Measurements from ENCODE around the gene KRTAP3-3.
"Not testable (repeated sequence)": the region's sequence is repeated elsewhere in the genome, so short reads cannot be mapped to it uniquely, and the experiment has no call there.

KRTAP3-3 gene

GRCh38 chr17:41003926-41004325 lies 10.0 kb upstream of the KRTAP3-3 start:
- peak; percentile 41 for DNase-seq

- DNase-seq = no peak
Observed at GRCh38 chr17:41002814-41003213, 8.8 kb upstream of the KRTAP3-3 start.

GRCh38 chr17:41001795-41002194 lies 7.8 kb upstream of the KRTAP3-3 start:
- DNase-seq = no peak

- DNase-seq = not testable (repeated sequence)
Observed at GRCh38 chr17:40999563-40999962, 5.6 kb upstream of the KRTAP3-3 start, which contains the start of gene KRTAP3-2. Gene KRTAP3-2 (minus strand): TSS chr17:40999906. CDS start chr17:40999853, 53 bp downstream.

- DNase-seq = no peak
Observed at GRCh38 chr17:40997361-40997760, 3.4 kb upstream of the KRTAP3-3 start.

GRCh38 chr17:40996829-40997228 lies 2.9 kb upstream of the KRTAP3-3 start:
- no peak for DNase-seq

GRCh38 chr17:40995116-40995515 lies 1.2 kb upstream of the KRTAP3-3 start:
- no peak for DNase-seq

GRCh38 chr17:40993084-40993483 lies 880 bp downstream of the KRTAP3-3 start:
- DNase-seq = no peak

- no peak for DNase-seq
Observed at GRCh38 chr17:40992666-40993065, 1.3 kb downstream of the KRTAP3-3 start.

- no peak for DNase-seq
Observed at GRCh38 chr17:40986920-40987319, 7.0 kb downstream of the KRTAP3-3 start.

GRCh38 chr17:40984226-40984625 lies 9.7 kb downstream of the KRTAP3-3 start, which contains the start of gene KRT40:
Gene KRT40 (minus strand): TSS chr17:40984326. CDS start chr17:40984273, 53 bp downstream.
- no peak for DNase-seq

GRCh38 chr17:40981115-40981514 lies 12.8 kb downstream of the KRTAP3-3 start:
- no peak for DNase-seq

- no peak for DNase-seq
Observed at GRCh38 chr17:40980596-40980995, 13.4 kb downstream of the KRTAP3-3 start.

GRCh38 chr17:40980117-40980516 lies 13.8 kb downstream of the KRTAP3-3 start:
- no peak for DNase-seq

- no peak for DNase-seq
Observed at GRCh38 chr17:40978575-40979151, 15.3 kb downstream of the KRTAP3-3 start.

- DNase-seq = no peak
Observed at GRCh38 chr17:40975516-40975915, 18.4 kb downstream of the KRTAP3-3 start.

GRCh38 chr17:40974366-40974765 lies 19.6 kb downstream of the KRTAP3-3 start:
- no peak for DNase-seq

GRCh38 chr17:40967582-40967981 lies 26.4 kb downstream of the KRTAP3-3 start:
- DNase-seq = no peak

GRCh38 chr17:40966848-40967247 lies 27.1 kb downstream of the KRTAP3-3 start, which contains the start of gene KRT39:
Gene KRT39 (minus strand): TSS chr17:40966948. CDS start chr17:40966856, 92 bp downstream.
- DNase-seq = no peak

GRCh38 chr17:40963838-40964237 lies 30.1 kb downstream of the KRTAP3-3 start:
- DNase-seq = no peak

- DNase-seq = no peak
Observed at GRCh38 chr17:40962059-40962561, 31.9 kb downstream of the KRTAP3-3 start.

GRCh38 chr17:40961591-40961990 lies 32.4 kb downstream of the KRTAP3-3 start:
- no peak for DNase-seq

GRCh38 chr17:40960144-40960543 lies 33.8 kb downstream of the KRTAP3-3 start:
- DNase-seq = no peak

GRCh38 chr17:40958086-40958953 lies 35.6 kb downstream of the KRTAP3-3 start:
- DNase-seq = no peak

All from DMS79 (cell line).